ENCODE measurements around the gene SNRPB. TPM values are rescaled to one million over a fixed set of nuclear protein-coding genes. Genes with fewer than 3 reads are reported as not detected.
A peak's percentile ranks its signal among the peaks of the same experiment; 100 is the strongest.
"Not testable (repeated sequence)": the region's sequence is repeated elsewhere in the genome, so short reads cannot be mapped to it uniquely, and the experiment has no call there.

SNRPB gene
- total RNA-seq: 112 TPM
- long read RNA-seq, transcript SNRPB-201 (7 exons, 1,154 nt): major isoform, 173 of 223 reads
- long read RNA-seq, transcript SNRPB-202 (7 exons, 1,008 nt): minor isoform, 30 of 223 reads
- long read RNA-seq, partial matches to known transcripts: 9 of 223 reads
- long read RNA-seq, other reads (novel, unspliced or antisense): 11 of 223 reads

- peak; percentile 98 for DNase-seq (ENCODE audit: low spot score)
Measured at GRCh38 chr20:2470423-2471193, at the start of gene SNRPB. SNRPB (minus strand) TSS chr20:2470789; CDS start chr20:2470690, 99 bp downstream.

- no peak for DNase-seq (ENCODE audit: low spot score)
Measured at GRCh38 chr20:2519115-2519809, 48.7 kb upstream of the SNRPB start.

- no peak for DNase-seq (ENCODE audit: low spot score)
Measured at GRCh38 chr20:2518558-2518957, 48.0 kb upstream of the SNRPB start.

- no peak for DNase-seq (ENCODE audit: low spot score)
Measured at GRCh38 chr20:2518096-2518495, 47.5 kb upstream of the SNRPB start.

GRCh38 chr20:2516399-2516798 is 45.8 kb upstream of the SNRPB start:
- DNase-seq (ENCODE audit: low spot score): no peak

GRCh38 chr20:2515203-2515602 is 44.6 kb upstream of the SNRPB start:
- no peak for DNase-seq (ENCODE audit: low spot score)

GRCh38 chr20:2509794-2510193 is 39.2 kb upstream of the SNRPB start:
- DNase-seq (ENCODE audit: low spot score): no peak

- no peak for DNase-seq (ENCODE audit: low spot score)
Measured at GRCh38 chr20:2509468-2509781, 38.8 kb upstream of the SNRPB start.

GRCh38 chr20:2508631-2509467 is 38.3 kb upstream of the SNRPB start, which contains the start of gene ZNF343:
ZNF343 (minus strand) TSS chr20:2508915; CDS start chr20:2493895, 15,020 bp downstream.
- peak; percentile 92 for DNase-seq (ENCODE audit: low spot score)

GRCh38 chr20:2507875-2508630 is 37.5 kb upstream of the SNRPB start:
- DNase-seq (ENCODE audit: low spot score): no peak

GRCh38 chr20:2507464-2507863 is 36.9 kb upstream of the SNRPB start:
- no peak for DNase-seq (ENCODE audit: low spot score)

- not testable (repeated sequence) for DNase-seq (ENCODE audit: low spot score)
Measured at GRCh38 chr20:2506426-2506825, 35.8 kb upstream of the SNRPB start.

GRCh38 chr20:2504803-2505202 is 34.2 kb upstream of the SNRPB start:
- DNase-seq (ENCODE audit: low spot score): not testable (repeated sequence)

- DNase-seq (ENCODE audit: low spot score): not testable (repeated sequence)
Measured at GRCh38 chr20:2502808-2503384, 32.3 kb upstream of the SNRPB start.

GRCh38 chr20:2485661-2486060 is 15.1 kb upstream of the SNRPB start:
- DNase-seq (ENCODE audit: low spot score): no peak

- no peak for DNase-seq (ENCODE audit: low spot score)
Measured at GRCh38 chr20:2485080-2485479, 14.5 kb upstream of the SNRPB start.

GRCh38 chr20:2483504-2483903 is 12.9 kb upstream of the SNRPB start:
- DNase-seq (ENCODE audit: low spot score): no peak

- DNase-seq (ENCODE audit: low spot score): no peak
Measured at GRCh38 chr20:2480381-2480780, 9.8 kb upstream of the SNRPB start.

- no peak for DNase-seq (ENCODE audit: low spot score)
Measured at GRCh38 chr20:2476742-2477615, 6.4 kb upstream of the SNRPB start.
